Psoas muscle (tissue), 8 donors: ENCODE results near the gene HLF. TPM values are rescaled to one million over a fixed set of nuclear protein-coding genes. Genes with fewer than 3 reads are reported as not detected.

Experiments
- ATAC-seq, 4 donors: fragments of 200-7000 bp; cut with Tn5 transposase; one replicate each; pipeline ENCODE4 v1.9.1; 2020; ENCODE audit warnings: moderate library complexity in 3 of 4, mild to moderate bottlenecking in 2 of 4
- DNase-seq, 2 donors: peaks; one replicate each; pipeline ENCODE4 v3.0.0-alpha.2; 2020
- H3K27ac ChIP-seq: fragments of 200-600 bp; one replicate; pipeline ENCODE4 v1.8.0; 2022
- H3K27me3 ChIP-seq, 3 donors: fragments of 200-600 bp in 1 of 3; one replicate each; pipeline versions ENCODE4 v1.6.1 to v1.8.0; 2013 to 2022; ENCODE audit warnings: low read length in 2 of 3, mild to moderate bottlenecking in 2 of 3, moderate library complexity in 1 of 3; ENCODE audit not compliant: insufficient read depth in 3 of 3
- H3K36me3 ChIP-seq, 2 donors: fragments of 200-600 bp in 1 of 2; one replicate each; pipeline versions ENCODE4 v1.6.1 to v1.8.0; 2013 to 2022; ENCODE audit warnings: low read depth in 1 of 2, mild to moderate bottlenecking in 1 of 2, moderate library complexity in 1 of 2; ENCODE audit not compliant: insufficient read depth in 1 of 2
- H3K4me1 ChIP-seq: fragments of 200-600 bp; one replicate; pipeline ENCODE4 v1.8.0; 2022
- H3K4me3 ChIP-seq: fragments of 200-600 bp; one replicate; pipeline ENCODE4 v1.8.0; 2022; ENCODE audit warnings: mild to moderate bottlenecking
- H3K9me3 ChIP-seq: fragments of 200-600 bp; one replicate; pipeline ENCODE4 v1.8.0; 2022
- CTCF ChIP-seq: fragments of 200-600 bp; IDR thresholded peaks from one replicate; pipeline ENCODE4 v1.8.0; 2022; ENCODE audit warnings: antibody characterized with exemption
- WGBS, 3 donors: extraction: QIAGEN DNeasy Blood & Tissue Kit; methylation state at CpG; one replicate each; pipeline versions ENCODE4 v1.1.6 to v1.1.7; 2013; 5-methylcytosine and 5-hydroxymethylcytosine counted together
- intact Hi-C, 2 donors: fragments of 100-400 bp; cut with DNase I; formaldehyde crosslinking; loops; one replicate each; pipeline versions ENCODE4 v1.11.0 to v1.14.2; 2022
- polyA plus RNA-seq, 3 donors: library from polyadenylated mRNA; stranded (reverse); fragments of 200-250 nt; gene quantifications; one replicate each; pipeline ENCODE4 v1.2.3, GENCODE V29; 2013
- total RNA-seq, 4 donors: library from RNA; stranded (reverse); fragmentation: NEBNext Ultra II Directional in 2 of 4; extraction: Animal tissue kit (Norgen Biotek cat#: 25700) in 2 of 4; gene quantifications; one replicate each; pipeline versions ENCODE4 v1.2.1 to v1.2.4, GENCODE V29; 2021 to 2023
- donor health status: healthy with polysubstance abuse.
- donor health status: DM: no; HTN: no; CAD: no; lungs with moderate emphysema.
- donor health status: Bipolar disorder and iron deficiency.
- donor health status: healthy.
- donor health status: DM: yes; HTN: yes; CAD: no.
- donor health status: DM: no; HTN: no; CAD: no.
- donor health status: DM: no; HTN: no; CAD: no.
- donor health status: DM: yes; HTN: yes; CAD: no.

Gene HLF
- total and polyA plus RNA-seq, 7 donors = 0.59 to 5.0 (median 3.7) TPM

GRCh38 chr17:55345132-55345531, 80.4 kb downstream of the HLF start:
- intact Hi-C loops = loop anchor here in 1 of 2 donors (5.0 kb wide), 1 partner anchor 353 kb away; no protein-coding TSS in a partner anchor
- H3K36me3 ChIP-seq = no peaks in the 10 kb centered on the region
- DNase-seq (no peak), ATAC-seq (no peak)
- no peak overlapping the region for H3K27ac ChIP-seq
- H3K9me3 ChIP-seq = no peaks in the 10 kb centered on the region
- TF ChIP-seq CTCF = no peak
- no peaks in the 10 kb centered on the region for H3K27me3 ChIP-seq
- no peak overlapping the region for H3K4me3 ChIP-seq
- no peaks in the 10 kb centered on the region for H3K4me1 ChIP-seq
- 85 to 89% (median 88%) methylated on average over 1 of the region's 1 CpG for WGBS, 3 donors

- ATAC-seq (no peak), DNase-seq (no peak)
- no peak overlapping the region for H3K27ac ChIP-seq
- WGBS, 3 donors = 96 to 100% (median 100%) methylated on average over 1 of the region's 1 CpG
- no peak for TF ChIP-seq CTCF
- H3K27me3 ChIP-seq = no peaks in the 10 kb centered on the region
- H3K4me3 ChIP-seq = no peak overlapping the region
- intact Hi-C loops = loop anchor here in 1 of 2 donors (5.0 kb wide), 1 partner anchor 354 kb away; no protein-coding TSS in a partner anchor
- no peaks in the 10 kb centered on the region for H3K36me3 ChIP-seq
- H3K4me1 ChIP-seq = no peaks in the 10 kb centered on the region
- H3K9me3 ChIP-seq = no peaks in the 10 kb centered on the region
These were observed 81.9 kb downstream of the HLF start for GRCh38 chr17:55346658-55347057.

- DNase-seq (no peak), ATAC-seq (no peak)
- 54 to 81% (median 79%) methylated on average over 2 of the region's 2 CpGs for WGBS, 3 donors
- no peaks in the 10 kb centered on the region for H3K4me1 ChIP-seq
- no peaks in the 10 kb centered on the region for H3K36me3 ChIP-seq
- no peaks in the 10 kb centered on the region for H3K27me3 ChIP-seq
- intact Hi-C loops = loop anchor here in 1 of 2 donors (5.0 kb wide), 1 partner anchor 355 kb away; no protein-coding TSS in a partner anchor
- H3K4me3 ChIP-seq = no peak overlapping the region
- no peaks in the 10 kb centered on the region for H3K9me3 ChIP-seq
- TF ChIP-seq CTCF = no peak
- no peak overlapping the region for H3K27ac ChIP-seq
These were observed 82.6 kb downstream of the HLF start for GRCh38 chr17:55347341-55347740.

GRCh38 chr17:55348749-55349354, 84.1 kb downstream of the HLF start:
- Histone ChIP-seq H3K36me3 (no peaks in the 10 kb centered on the region), H3K9me3 (no peaks in the 10 kb centered on the region), H3K4me3 (no peak overlapping the region), H3K27me3 (no peaks in the 10 kb centered on the region), H3K27ac (no peak overlapping the region), H3K4me1 (no peaks in the 10 kb centered on the region)
- TF ChIP-seq CTCF = peak; percentile 90
- intact Hi-C loops = loop anchor here (2.0 to 5.0 kb wide), 4 partner anchors 52 to 357 kb away; no protein-coding TSS in a partner anchor
- ATAC-seq (peak; percentile 71 to 87 (median 74)), DNase-seq (peak; percentile 26 to 54)
- WGBS, 3 donors = 14 to 24% (median 19%) methylated on average over 10 of the region's 10 CpGs

GRCh38 chr17:55350825-55351205, 86.1 kb downstream of the HLF start:
- no peaks in the 10 kb centered on the region for H3K27me3 ChIP-seq
- no peaks in the 10 kb centered on the region for H3K4me1 ChIP-seq
- ATAC-seq (no peak), DNase-seq (no peak)
- H3K27ac ChIP-seq = no peak overlapping the region
- 47 to 63% (median 50%) methylated on average over 2 of the region's 2 CpGs for WGBS, 3 donors
- TF ChIP-seq CTCF = no peak
- H3K4me3 ChIP-seq = no peak overlapping the region
- no peaks in the 10 kb centered on the region for H3K9me3 ChIP-seq
- intact Hi-C loops = no loop called here
- no peaks in the 10 kb centered on the region for H3K36me3 ChIP-seq
